HG03520 (cell line): ENCODE measurements around the gene ZFHX3.

Source experiments
- ATAC-seq: cut with Tn5 transposase; IDR thresholded peaks from one replicate; pipeline ENCODE4 v1.9.1; 2021; ENCODE audit warnings: mild to moderate bottlenecking, moderate library complexity; ENCODE audit not compliant: unreplicated experiment

The ZFHX3 gene

GRCh38 chr16:73042807-73043206 lies 5.1 kb downstream of the ZFHX3 start:
- no peak for ATAC-seq

- no peak for ATAC-seq
These were observed 6.3 kb downstream of the ZFHX3 start for GRCh38 chr16:73041676-73042075.

- ATAC-seq = no peak
These were observed 7.1 kb downstream of the ZFHX3 start for GRCh38 chr16:73040735-73041402.

GRCh38 chr16:73040136-73040535 lies 7.8 kb downstream of the ZFHX3 start:
- no peak for ATAC-seq

- no peak for ATAC-seq
These were observed 9.9 kb downstream of the ZFHX3 start for GRCh38 chr16:73037845-73038570.

- ATAC-seq = no peak
These were observed 10.6 kb downstream of the ZFHX3 start for GRCh38 chr16:73037331-73037745.

GRCh38 chr16:73036074-73036826 lies 11.7 kb downstream of the ZFHX3 start:
- ATAC-seq = peak; percentile 77

- peak; percentile 42 for ATAC-seq
These were observed 13.6 kb downstream of the ZFHX3 start for GRCh38 chr16:73034374-73034773.

- no peak for ATAC-seq
These were observed 14.5 kb downstream of the ZFHX3 start for GRCh38 chr16:73033271-73033998.

GRCh38 chr16:73032541-73033270 lies 15.2 kb downstream of the ZFHX3 start:
- ATAC-seq = no peak

- ATAC-seq = no peak
These were observed 15.9 kb downstream of the ZFHX3 start for GRCh38 chr16:73031984-73032383.

GRCh38 chr16:73031155-73031866 lies 16.6 kb downstream of the ZFHX3 start:
- no peak for ATAC-seq

- ATAC-seq = no peak
These were observed 19.1 kb downstream of the ZFHX3 start for GRCh38 chr16:73028721-73029361.

GRCh38 chr16:73028263-73028662 lies 19.7 kb downstream of the ZFHX3 start:
- ATAC-seq = no peak

- ATAC-seq = no peak
These were observed 20.2 kb downstream of the ZFHX3 start for GRCh38 chr16:73027685-73028111.

- no peak for ATAC-seq
These were observed 20.9 kb downstream of the ZFHX3 start for GRCh38 chr16:73026754-73027684.

- ATAC-seq = no peak
These were observed 22.1 kb downstream of the ZFHX3 start for GRCh38 chr16:73025856-73026210.

GRCh38 chr16:73025151-73025855 lies 22.6 kb downstream of the ZFHX3 start:
- no peak for ATAC-seq
